ENCODE results near the gene CD300A.

Gene CD300A

GRCh38 chr17:74446551-74447500 is 19.6 kb upstream of the CD300A start:
- H3K4me3 ChIP-seq (ENCODE audit: low read depth, low read length) = no peak overlapping the region
- TF ChIP-seq CTCF (IDR thresholded peaks at IDR 0.05; ENCODE audit: control insufficient read depth, extremely low read depth, insufficient read depth) = no peak
- no peak for DNase-seq (ENCODE audit: low read depth)

GRCh38 chr17:74447628-74448159 is 18.7 kb upstream of the CD300A start:
- no peak overlapping the region for H3K4me3 ChIP-seq (ENCODE audit: low read depth, low read length)
- no peak for TF ChIP-seq CTCF (IDR thresholded peaks at IDR 0.05; ENCODE audit: control insufficient read depth, extremely low read depth, insufficient read depth)
- no peak for DNase-seq (ENCODE audit: low read depth)

GRCh38 chr17:74448756-74449155 is 17.7 kb upstream of the CD300A start:
- no peak for TF ChIP-seq CTCF (IDR thresholded peaks at IDR 0.05; ENCODE audit: control insufficient read depth, extremely low read depth, insufficient read depth)
- no peak overlapping the region for H3K4me3 ChIP-seq (ENCODE audit: low read depth, low read length)
- DNase-seq (ENCODE audit: low read depth) = no peak

- DNase-seq (ENCODE audit: low read depth) = no peak
- no peak for TF ChIP-seq CTCF (IDR thresholded peaks at IDR 0.05; ENCODE audit: control insufficient read depth, extremely low read depth, insufficient read depth)
- no peak overlapping the region for H3K4me3 ChIP-seq (ENCODE audit: low read depth, low read length)
These were observed 17.1 kb upstream of the CD300A start for GRCh38 chr17:74449306-74449705.

- no peak for DNase-seq (ENCODE audit: low read depth)
- no peak overlapping the region for H3K4me3 ChIP-seq (ENCODE audit: low read depth, low read length)
- TF ChIP-seq CTCF (IDR thresholded peaks at IDR 0.05; ENCODE audit: control insufficient read depth, extremely low read depth, insufficient read depth) = no peak
These were observed 16.7 kb upstream of the CD300A start for GRCh38 chr17:74449773-74450172.

DNA sequence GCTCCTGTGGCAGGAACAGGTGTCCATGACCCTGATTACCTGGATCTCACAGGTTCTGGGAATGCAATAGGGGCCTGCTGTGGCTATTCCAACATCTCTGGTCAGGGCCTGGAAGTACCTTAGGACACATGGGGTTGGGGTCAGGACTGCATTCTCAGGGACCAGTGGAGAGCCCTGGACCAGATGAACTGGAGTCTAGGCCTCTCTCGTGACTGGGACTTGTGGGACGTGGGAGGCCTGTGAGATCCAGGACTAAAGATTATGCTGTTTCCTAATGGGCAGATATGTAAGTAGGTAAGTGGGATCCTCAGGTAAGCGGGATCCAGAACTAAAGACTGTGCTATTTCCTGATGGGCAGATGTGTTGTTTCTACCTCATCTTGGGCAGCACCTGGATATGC is 16.2 kb upstream of the CD300A start:
- TF ChIP-seq CTCF (IDR thresholded peaks at IDR 0.05; ENCODE audit: control insufficient read depth, extremely low read depth, insufficient read depth) = no peak
- no peak for DNase-seq (ENCODE audit: low read depth)
- H3K4me3 ChIP-seq (ENCODE audit: low read depth, low read length) = no peak overlapping the region
